HepG2 (cell line): Measurements from ENCODE around the gene SBSN. TPM values are rescaled to one million over a fixed set of nuclear protein-coding genes. Genes with fewer than 3 reads are reported as not detected.
A peak's percentile ranks its signal among the peaks of the same experiment; 100 is the strongest.

Experiments
- ADNP ChIP-seq: sonication (generic); formaldehyde crosslinking; IDR thresholded peaks from 2 replicates; pipeline ENCODE4 v1.4.0; 2020; ENCODE audit warnings: missing genetic modification reagents
- ARHGAP35 ChIP-seq: sonication (generic); formaldehyde crosslinking; IDR thresholded peaks from 2 replicates; pipeline ENCODE4 v1.9.0; 2022; ENCODE audit warnings: mild to moderate bottlenecking, inconsistent platforms, moderate library complexity, missing genetic modification reagents, borderline replicate concordance
- CSRNP1 ChIP-seq: sonication (generic); formaldehyde crosslinking; IDR thresholded peaks from 2 replicates; pipeline ENCODE4 v1.8.1; 2023; ENCODE audit warnings: mild to moderate bottlenecking, missing genetic modification reagents
- E2F2 ChIP-seq: sonication (generic); formaldehyde crosslinking; IDR thresholded peaks from 2 replicates; pipeline ENCODE4 v1.4.0; 2020; ENCODE audit warnings: missing genetic modification reagents, borderline replicate concordance
- ELF4 ChIP-seq: sonication (generic); formaldehyde crosslinking; IDR thresholded peaks from 2 replicates; pipeline ENCODE4 v1.5.0; 2020; ENCODE audit warnings: missing genetic modification reagents, mild to moderate bottlenecking, moderate library complexity, borderline replicate concordance
- HCFC1 ChIP-seq: fragments of 150-350 bp; IDR thresholded peaks from 2 replicates; pipeline ENCODE4 v1.6.1; 2014; ENCODE audit warnings: low read depth, low read length
- KMT2A ChIP-seq: sonication (generic); formaldehyde crosslinking; IDR thresholded peaks from 2 replicates; pipeline ENCODE4 v1.4.0; 2020; ENCODE audit warnings: missing genetic modification reagents
- MED1 ChIP-seq: sonication (generic); formaldehyde crosslinking; IDR thresholded peaks from 2 replicates; pipeline ENCODE4 v1.4.0; 2020; ENCODE audit warnings: missing genetic modification reagents
- MEIS1 ChIP-seq: sonication (generic); formaldehyde crosslinking; IDR thresholded peaks from 2 replicates; pipeline ENCODE4 v1.9.0; 2021; ENCODE audit warnings: mild to moderate bottlenecking, missing genetic modification reagents, moderate library complexity, borderline replicate concordance
- NFAT5 ChIP-seq: sonication (generic); formaldehyde crosslinking; IDR thresholded peaks from 2 replicates; pipeline ENCODE4 v1.4.0; 2020; ENCODE audit warnings: missing genetic modification reagents
- PHF21A ChIP-seq: sonication (generic); formaldehyde crosslinking; IDR thresholded peaks from 2 replicates; pipeline ENCODE4 v1.5.0; 2020; ENCODE audit warnings: mild to moderate bottlenecking, missing genetic modification reagents
- PPARG ChIP-seq: conservative IDR thresholded peaks from 2 replicates; pipeline ENCODE4 v1.6.1; 2016; ENCODE audit warnings: missing biosample characterization, missing genetic modification reagents
- SMAD3 ChIP-seq: sonication (generic); formaldehyde crosslinking; IDR thresholded peaks from 2 replicates; pipeline ENCODE4 v1.4.0; 2020; ENCODE audit warnings: missing genetic modification reagents
- TBX2 ChIP-seq: sonication (generic); formaldehyde crosslinking; IDR thresholded peaks from 2 replicates; pipeline ENCODE4 v1.5.0; 2020; ENCODE audit warnings: missing genetic modification reagents, mild to moderate bottlenecking, borderline replicate concordance
- ZBTB39 ChIP-seq: sonication (generic); formaldehyde crosslinking; IDR thresholded peaks from 2 replicates; pipeline ENCODE4 v1.5.0; 2020; ENCODE audit warnings: missing genetic modification reagents
- ZNF572 ChIP-seq: sonication (generic); formaldehyde crosslinking; IDR thresholded peaks from 2 replicates; pipeline ENCODE4 v1.5.1; 2020; ENCODE audit warnings: mild to moderate bottlenecking, missing genetic modification reagents
- ZNF616 ChIP-seq: sonication (generic); formaldehyde crosslinking; IDR thresholded peaks from 2 replicates; pipeline ENCODE4 v1.5.0; 2020; ENCODE audit warnings: low read depth, mild to moderate bottlenecking, missing genetic modification reagents
- ZNF747 ChIP-seq: sonication (generic); formaldehyde crosslinking; IDR thresholded peaks from 2 replicates; pipeline ENCODE4 v1.8.1; 2023; ENCODE audit warnings: missing genetic modification reagents, mild to moderate bottlenecking, borderline replicate concordance
- polyA plus RNA-seq, 8 experiments: library from polyadenylated mRNA; depleted of rRNA in 3 of 8; stranded (reverse) in 7 of 8; unstranded in 1 of 8; fragments of >200 nt; fragmentation: Illumina TruSeq in 4 of 8; extraction: Trizol in 4 of 8; gene quantifications; 2 replicates each; pipeline versions ENCODE4 v1.2.1 to v1.2.3, GENCODE V29; 2011 to 2016; ENCODE audit warnings: low read depth in 4 of 8, missing spikeins in 1 of 8, mixed read lengths in 1 of 8; ENCODE audit not compliant: insufficient read depth in 1 of 8
- total RNA-seq, 5 experiments: library from RNA; depleted of rRNA; stranded (reverse); fragments of >200 nt; fragmentation: Illumina TruSeq; extraction: Trizol; gene quantifications; 2 replicates each; pipeline ENCODE4 v1.2.3, GENCODE V29; 2016; ENCODE audit warnings: low read depth in 1 of 5

The SBSN gene
- total and polyA plus RNA-seq, 2 of the 13 experiments (the other 11 are each of a cell fraction or from before 2014, with no cell fraction given): not detected

GRCh38 chr19:35545001-35545854 is 17.1 kb upstream of the SBSN start, which contains the start of gene TMEM147 (continued):
- TF ChIP-seq NFAT5 (CRISPR knock-in tag) (0 out of 2 replicates have a peak, but pooled peaks have one; percentile 21), KMT2A (CRISPR knock-in tag) (peak; percentile 82), TBX2 (CRISPR knock-in tag) (peak; percentile 73), ZNF616 (peak; percentile 77; the same call in 1 of the 2 replicates), MEIS1 (CRISPR knock-in tag) (no peak; the same call in 1 of the 2 replicates), PHF21A (peak; percentile 89), CSRNP1 (CRISPR knock-in tag) (peak; percentile 77; the same call in 1 of the 2 replicates), PPARG (CRISPR knock-in tag) (peak; percentile 61; the same call in 1 of the 2 replicates), ADNP (CRISPR knock-in tag) (no peak), HCFC1 (peak; percentile 90), MED1 (CRISPR knock-in tag) (peak; percentile 80), ELF4 (CRISPR knock-in tag) (no peak), SMAD3 (CRISPR knock-in tag) (peak; percentile 49; the same call in 1 of the 2 replicates), ZNF572 (CRISPR knock-in tag) (peak; percentile 45; the same call in 1 of the 2 replicates), ZBTB39 (CRISPR knock-in tag) (no peak), ARHGAP35 (CRISPR knock-in tag) (0 out of 2 replicates have a peak, but pooled peaks have one; percentile 20), ZNF747 (CRISPR knock-in tag) (peak; percentile 81; the same call in 1 of the 2 replicates), E2F2 (CRISPR knock-in tag) (0 out of 2 replicates have a peak, but pooled peaks have one; percentile 22)
